Measurements from ENCODE around the gene OXSR1. TPM values are rescaled to one million over a fixed set of nuclear protein-coding genes. Genes with fewer than 3 reads are reported as not detected.

Gene OXSR1
- total RNA-seq, 2 donors from 2014 or later = 21.2 to 32.7 TPM

DNA sequence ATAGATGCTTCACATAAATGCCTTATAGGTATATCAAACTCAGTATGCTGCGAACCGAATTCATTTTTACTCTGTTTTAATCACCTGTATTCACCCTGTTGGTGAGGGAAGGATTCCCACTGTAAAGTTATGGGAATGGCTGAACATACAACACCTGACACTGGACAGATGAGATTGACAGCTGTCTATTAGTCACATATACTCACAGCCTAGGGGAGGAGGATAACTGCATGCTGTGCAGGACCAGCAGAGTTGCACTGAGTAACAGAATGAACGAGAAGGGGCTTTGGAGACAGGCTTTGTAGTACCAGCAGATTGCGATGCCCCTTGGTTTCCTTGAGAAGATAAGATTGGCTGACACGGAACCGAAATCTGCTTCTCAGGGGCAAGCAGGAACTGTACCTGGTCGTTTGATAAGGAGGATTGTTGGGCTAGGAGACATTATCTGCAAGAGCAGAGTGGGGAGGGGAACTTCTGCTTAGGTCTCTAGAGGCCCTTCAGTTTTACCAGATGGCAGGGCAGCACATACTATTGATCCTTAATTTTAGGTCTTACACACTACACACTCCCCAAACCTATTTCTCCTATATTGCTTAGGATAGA, 56.8 kb downstream of the OXSR1 start:
- WGBS = 83% methylated on average over 7 of the region's 7 CpGs
- no peak for DNase-seq (ENCODE audit: low spot score)
- no peaks in the 10 kb centered on the region for H3K9me3 ChIP-seq
- no peaks in the 10 kb centered on the region for H3K36me3 ChIP-seq
- no peak overlapping the region for H3K4me3 ChIP-seq
- H3K27me3 ChIP-seq (replicated peaks; ENCODE audit: insufficient read depth) = no peaks in the 10 kb centered on the region
- intact Hi-C loops (cut with DNase I) = no loop called here
- no peak overlapping the region for H3K27ac ChIP-seq
- H3K4me1 ChIP-seq (replicated peaks) = no peaks in the 10 kb centered on the region
- TF ChIP-seq POLR2A (IDR thresholded peaks at IDR 0.05) = no peak
- TF ChIP-seq, protein P1, sequence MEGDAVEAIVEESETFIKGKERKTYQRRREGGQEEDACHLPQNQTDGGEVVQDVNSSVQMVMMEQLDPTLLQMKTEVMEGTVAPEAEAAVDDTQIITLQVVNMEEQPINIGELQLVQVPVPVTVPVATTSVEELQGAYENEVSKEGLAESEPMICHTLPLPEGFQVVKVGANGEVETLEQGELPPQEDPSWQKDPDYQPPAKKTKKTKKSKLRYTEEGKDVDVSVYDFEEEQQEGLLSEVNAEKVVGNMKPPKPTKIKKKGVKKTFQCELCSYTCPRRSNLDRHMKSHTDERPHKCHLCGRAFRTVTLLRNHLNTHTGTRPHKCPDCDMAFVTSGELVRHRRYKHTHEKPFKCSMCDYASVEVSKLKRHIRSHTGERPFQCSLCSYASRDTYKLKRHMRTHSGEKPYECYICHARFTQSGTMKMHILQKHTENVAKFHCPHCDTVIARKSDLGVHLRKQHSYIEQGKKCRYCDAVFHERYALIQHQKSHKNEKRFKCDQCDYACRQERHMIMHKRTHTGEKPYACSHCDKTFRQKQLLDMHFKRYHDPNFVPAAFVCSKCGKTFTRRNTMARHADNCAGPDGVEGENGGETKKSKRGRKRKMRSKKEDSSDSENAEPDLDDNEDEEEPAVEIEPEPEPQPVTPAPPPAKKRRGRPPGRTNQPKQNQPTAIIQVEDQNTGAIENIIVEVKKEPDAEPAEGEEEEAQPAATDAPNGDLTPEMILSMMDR (IDR thresholded peaks at IDR 0.05) = no peak
- no peak for TF ChIP-seq POLR2AphosphoS5 (IDR thresholded peaks at IDR 0.05)

DNA sequence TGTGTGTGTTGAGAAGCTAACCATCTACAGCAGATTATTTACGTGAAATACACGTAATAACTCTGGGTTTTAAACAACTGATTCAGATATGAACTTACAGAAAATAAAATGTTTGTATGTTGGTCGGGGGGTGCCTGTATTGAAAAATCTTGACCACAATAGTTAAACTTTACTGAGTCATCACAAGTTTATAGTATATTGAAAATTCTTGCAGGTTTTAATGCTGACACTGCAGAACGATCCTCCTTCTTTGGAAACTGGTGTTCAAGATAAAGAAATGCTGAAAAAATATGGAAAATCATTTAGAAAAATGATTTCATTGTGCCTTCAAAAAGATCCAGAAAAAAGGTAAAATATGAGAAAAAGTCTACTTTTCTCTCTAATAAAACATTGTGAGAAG, 59.0 kb downstream of the OXSR1 start:
- no peak overlapping the region for H3K27ac ChIP-seq
- H3K27me3 ChIP-seq (replicated peaks; ENCODE audit: insufficient read depth) = no peaks in the 10 kb centered on the region
- TF ChIP-seq POLR2AphosphoS5 (IDR thresholded peaks at IDR 0.05) = no peak
- TF ChIP-seq, protein P1 (IDR thresholded peaks at IDR 0.05) = no peak
- TF ChIP-seq POLR2A (IDR thresholded peaks at IDR 0.05) = no peak
- no peaks in the 10 kb centered on the region for H3K9me3 ChIP-seq
- WGBS = 91% methylated on average over 4 of the region's 4 CpGs
- H3K36me3 ChIP-seq = no peaks in the 10 kb centered on the region
- no peaks in the 10 kb centered on the region for H3K4me1 ChIP-seq (replicated peaks)
- intact Hi-C loops (cut with DNase I) = no loop called here
- H3K4me3 ChIP-seq = no peak overlapping the region
- no peak for DNase-seq (ENCODE audit: low spot score)

DNA sequence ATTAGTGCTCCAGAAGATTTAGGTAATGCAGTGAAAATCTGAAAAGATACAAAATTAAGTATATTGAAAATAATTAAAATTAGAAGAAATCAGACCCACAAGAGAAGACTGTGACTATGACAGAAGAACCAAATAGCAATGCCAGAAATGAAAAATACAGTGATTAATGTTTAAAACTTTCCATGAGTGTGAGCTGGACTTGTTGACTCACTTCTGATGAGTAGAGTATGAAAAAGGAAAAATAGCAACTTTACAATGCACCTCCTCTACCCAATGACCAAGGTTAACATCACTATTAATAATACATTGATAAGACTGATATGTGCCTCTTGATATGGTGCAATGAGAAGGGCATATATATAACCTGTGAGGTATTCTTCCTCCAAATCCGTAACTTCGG, 60.9 kb downstream of the OXSR1 start:
- no peak for TF ChIP-seq POLR2AphosphoS5 (IDR thresholded peaks at IDR 0.05)
- TF ChIP-seq, protein P1 (IDR thresholded peaks at IDR 0.05) = no peak
- TF ChIP-seq POLR2A (IDR thresholded peaks at IDR 0.05) = no peak
- H3K36me3 ChIP-seq = no peaks in the 10 kb centered on the region
- no peaks in the 10 kb centered on the region for H3K4me1 ChIP-seq (replicated peaks)
- 97% methylated on average over 2 of the region's 2 CpGs for WGBS
- H3K27ac ChIP-seq = no peak overlapping the region
- H3K27me3 ChIP-seq (replicated peaks; ENCODE audit: insufficient read depth) = no peaks in the 10 kb centered on the region
- DNase-seq (ENCODE audit: low spot score) = no peak
- H3K9me3 ChIP-seq = no peaks in the 10 kb centered on the region
- no peak overlapping the region for H3K4me3 ChIP-seq
- intact Hi-C loops (cut with DNase I) = no loop called here

DNA sequence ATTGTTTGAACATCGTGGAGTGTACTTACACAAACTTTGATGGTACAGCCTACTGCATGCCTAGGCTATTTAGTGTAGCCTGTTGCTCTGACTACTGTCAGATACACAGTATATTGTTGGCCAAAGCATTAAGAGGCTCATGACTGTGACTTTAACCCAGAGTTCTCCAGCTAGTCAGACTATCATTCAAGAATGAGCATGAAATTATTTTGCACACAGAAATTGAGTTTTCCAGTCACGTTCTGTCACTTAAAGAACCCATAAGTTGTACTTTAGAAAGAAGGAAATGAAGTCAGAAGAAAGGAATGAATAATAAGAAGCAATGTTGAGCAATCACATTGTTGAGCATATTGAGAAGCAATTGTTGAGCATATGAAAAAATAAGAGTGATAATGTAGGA, 62.7 kb downstream of the OXSR1 start:
- no peak overlapping the region for H3K4me3 ChIP-seq
- no peak overlapping the region for H3K27ac ChIP-seq
- H3K4me1 ChIP-seq (replicated peaks) = no peaks in the 10 kb centered on the region
- no peaks in the 10 kb centered on the region for H3K9me3 ChIP-seq
- no peaks in the 10 kb centered on the region for H3K36me3 ChIP-seq
- no peak for DNase-seq (ENCODE audit: low spot score)
- 92% methylated on average over 2 of the region's 2 CpGs for WGBS
- H3K27me3 ChIP-seq (replicated peaks; ENCODE audit: insufficient read depth) = no peaks in the 10 kb centered on the region
- TF ChIP-seq, protein P1 (IDR thresholded peaks at IDR 0.05) = no peak
- TF ChIP-seq POLR2A (IDR thresholded peaks at IDR 0.05) = no peak
- TF ChIP-seq POLR2AphosphoS5 (IDR thresholded peaks at IDR 0.05) = no peak
- intact Hi-C loops (cut with DNase I) = no loop called here

DNA sequence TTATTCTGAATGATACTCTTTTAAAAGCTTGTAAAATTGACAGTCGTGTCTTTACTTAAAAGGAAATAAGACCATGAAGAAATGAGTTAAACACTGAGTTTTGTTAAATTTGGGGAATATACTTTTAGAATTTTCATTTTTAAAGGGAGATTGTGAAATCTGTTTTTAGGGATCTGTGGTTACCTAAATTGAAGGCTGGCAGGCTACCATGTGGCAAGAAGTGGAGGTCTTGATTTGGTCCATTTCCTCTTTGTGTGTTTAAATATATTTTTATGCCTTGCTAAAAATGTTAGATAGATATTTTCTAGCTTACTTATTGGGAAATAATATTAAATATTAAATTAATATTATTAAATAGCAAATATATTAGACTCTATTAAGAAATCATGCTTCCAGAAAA, 63.7 kb downstream of the OXSR1 start:
- no peak overlapping the region for H3K27ac ChIP-seq
- no peaks in the 10 kb centered on the region for H3K27me3 ChIP-seq (replicated peaks; ENCODE audit: insufficient read depth)
- no peak overlapping the region for H3K4me3 ChIP-seq
- H3K9me3 ChIP-seq = no peaks in the 10 kb centered on the region
- H3K36me3 ChIP-seq = no peaks in the 10 kb centered on the region
- TF ChIP-seq POLR2AphosphoS5 (IDR thresholded peaks at IDR 0.05) = no peak
- TF ChIP-seq, protein P1 (IDR thresholded peaks at IDR 0.05) = no peak
- no peak for TF ChIP-seq POLR2A (IDR thresholded peaks at IDR 0.05)
- DNase-seq (ENCODE audit: low spot score) = no peak
- no peaks in the 10 kb centered on the region for H3K4me1 ChIP-seq (replicated peaks)
- 80% methylated on average over 1 of the region's 1 CpG for WGBS
- intact Hi-C loops (cut with DNase I) = no loop called here
